BE2C (cell line): ENCODE results near the gene TMEM150A. TPM values are rescaled to one million over a fixed set of nuclear protein-coding genes. Genes with fewer than 3 reads are reported as not detected.

Source experiments
- DNase-seq: peaks from one replicate; pipeline ENCODE4 v3.0.0-alpha.2; 2020
- H3K27me3 ChIP-seq: fragments of 250-450 bp; sonication (Bioruptor Pico); 2 replicates; pipeline ENCODE4 v1.5.1; 2020; ENCODE audit warnings: mild to moderate bottlenecking
- H3K36me3 ChIP-seq: fragments of 250-450 bp; sonication (Bioruptor Pico); 2 replicates; pipeline ENCODE4 v1.5.1; 2020; ENCODE audit warnings: mild to moderate bottlenecking
- H3K4me1 ChIP-seq: fragments of 250-450 bp; sonication (Bioruptor Pico); 2 replicates; pipeline ENCODE4 v1.5.1; 2020
- H3K4me3 ChIP-seq: 2 replicates; pipeline ENCODE4 v1.5.1; 2011; ENCODE audit warnings: low read depth, low read length
- H3K9me3 ChIP-seq: fragments of 250-450 bp; sonication (Bioruptor Pico); 2 replicates; pipeline ENCODE4 v1.5.1; 2020
- CTCF ChIP-seq: IDR thresholded peaks from 2 replicates; pipeline ENCODE4 v1.5.1; 2012; ENCODE audit warnings: mild to moderate bottlenecking, low read depth, low read length
- polyA plus RNA-seq: library from polyadenylated mRNA; unstranded; fragments of >200 nt; gene quantifications from one replicate; pipeline ENCODE4 v1.2.1, GENCODE V29; 2012; ENCODE audit warnings: low read depth, missing spikeins; ENCODE audit not compliant: insufficient read length, insufficient read depth

Gene TMEM150A
- 16.1 TPM for polyA plus RNA-seq

DNA sequence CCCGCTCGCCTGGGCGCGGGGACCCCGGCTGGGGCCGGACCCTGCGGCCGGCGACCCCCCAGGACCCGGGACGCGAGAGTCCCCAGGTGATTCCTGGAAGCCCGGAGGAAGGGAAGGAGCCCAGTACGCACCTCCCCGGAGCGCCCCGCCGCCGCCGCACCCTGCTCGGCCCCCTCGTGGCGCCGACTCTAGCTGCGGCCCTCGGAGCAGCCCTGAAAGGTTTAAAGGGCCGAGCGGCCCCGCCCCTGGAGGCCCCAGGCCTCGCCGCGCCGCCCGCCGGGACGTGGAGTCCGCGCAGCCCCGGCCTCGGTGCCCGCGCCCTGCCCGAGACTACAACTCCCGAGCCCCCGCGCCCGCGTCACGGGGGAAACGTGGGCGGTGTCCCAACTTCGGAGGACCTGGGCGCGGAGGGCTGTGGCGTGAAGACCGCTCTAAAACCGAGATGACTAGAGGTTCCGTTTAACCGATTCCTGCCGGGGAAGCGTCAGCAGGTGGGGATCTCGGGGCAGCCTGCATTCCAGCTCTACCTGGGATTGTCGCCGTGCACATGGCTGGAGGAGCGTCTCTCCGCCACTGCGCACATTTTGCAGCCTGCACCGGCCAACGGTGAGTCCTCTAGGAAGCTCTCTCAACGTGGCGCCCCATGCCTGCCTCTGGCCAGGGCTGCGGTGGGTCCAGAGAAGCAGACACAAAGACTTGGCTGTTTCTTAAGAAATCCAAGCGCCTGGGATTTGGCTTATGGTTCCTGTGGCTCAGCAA lies at the start of gene TMEM150A:
TMEM150A (minus strand) TSS at position 223 of the 759 bp plus-strand sequence. CDS start 750 bp downstream, outside the sequence.
- peak; percentile 85 for DNase-seq
- no peaks in the 10 kb centered on the region for H3K9me3 ChIP-seq
- no peak for TF ChIP-seq CTCF
- no peaks in the 10 kb centered on the region for H3K36me3 ChIP-seq
- peak within 1 kb of the TSS; percentile 67 for H3K4me3 ChIP-seq
- H3K4me1 ChIP-seq: no peaks in the 10 kb centered on the region
- no peaks in the 10 kb centered on the region for H3K27me3 ChIP-seq

- no peak overlapping the region for H3K4me3 ChIP-seq
- no peaks in the 10 kb centered on the region for H3K4me1 ChIP-seq
- H3K9me3 ChIP-seq: no peaks in the 10 kb centered on the region
- H3K27me3 ChIP-seq: no peaks in the 10 kb centered on the region
- TF ChIP-seq CTCF: no peak
- H3K36me3 ChIP-seq: peaks cover 16% of the 10 kb centered on the region
- DNase-seq: no peak
Measured at GRCh38 chr2:85652056-85652455, 49.6 kb upstream of the TMEM150A start.

GRCh38 chr2:85651097-85651496 lies 48.6 kb upstream of the TMEM150A start:
- Histone ChIP-seq H3K4me1 (no peaks in the 10 kb centered on the region), H3K36me3 (peaks cover 21% of the 10 kb centered on the region), H3K4me3 (no peak overlapping the region), H3K9me3 (no peaks in the 10 kb centered on the region), H3K27me3 (no peaks in the 10 kb centered on the region)
- DNase-seq: no peak
- TF ChIP-seq CTCF: no peak

- H3K27me3 ChIP-seq: no peaks in the 10 kb centered on the region
- no peak for DNase-seq
- no peak overlapping the region for H3K4me3 ChIP-seq
- no peaks in the 10 kb centered on the region for H3K4me1 ChIP-seq
- H3K9me3 ChIP-seq: no peaks in the 10 kb centered on the region
- peaks cover 27% of the 10 kb centered on the region for H3K36me3 ChIP-seq
- TF ChIP-seq CTCF: no peak
Measured at GRCh38 chr2:85650456-85650855, 48.0 kb upstream of the TMEM150A start.

DNA sequence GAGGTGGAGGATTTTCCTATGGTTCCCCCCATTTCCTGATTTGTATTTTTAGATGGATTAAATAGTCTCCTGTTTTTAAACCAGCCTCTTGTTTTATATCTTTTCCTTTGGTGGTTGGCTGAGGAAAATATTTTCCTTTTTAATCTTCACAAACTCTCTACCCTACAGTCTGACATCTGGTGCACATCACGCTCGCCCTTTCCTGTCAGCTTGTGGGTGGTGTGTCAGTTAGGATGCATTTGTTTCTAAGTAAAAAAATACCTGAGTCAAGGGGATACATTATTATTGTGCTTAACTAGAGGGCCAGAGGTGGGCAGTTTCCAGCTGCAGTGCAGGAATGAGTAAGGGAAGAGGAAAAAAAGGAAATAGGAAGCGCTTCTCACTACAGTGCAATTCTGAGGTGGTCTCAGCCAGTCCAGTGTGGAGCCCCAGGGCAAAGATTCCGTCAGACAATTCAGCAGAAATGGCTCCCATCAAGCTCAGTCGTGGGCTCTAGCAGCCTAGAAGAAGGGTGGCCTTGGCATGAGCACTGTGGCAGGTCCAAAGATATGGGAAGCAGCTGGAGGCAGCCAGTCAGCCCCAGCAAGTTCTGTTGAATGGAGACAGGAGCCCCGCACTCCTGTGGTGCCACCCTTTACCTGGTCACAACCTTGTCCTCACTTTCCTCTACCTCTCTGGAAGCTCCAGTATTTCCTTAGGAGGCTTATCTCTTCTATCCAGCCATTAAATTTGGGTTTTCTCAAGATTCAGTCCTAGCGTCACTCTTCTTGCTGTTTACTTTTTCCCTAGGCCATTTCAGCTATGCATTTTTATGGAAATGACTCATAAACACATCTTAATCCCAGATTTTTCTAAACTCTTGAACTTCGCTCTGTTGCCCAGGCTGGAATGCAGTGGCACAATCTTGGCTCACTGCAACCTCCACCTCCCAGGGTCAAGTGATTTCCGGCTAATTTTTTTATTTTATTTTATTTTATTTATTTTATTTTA lies 47.0 kb upstream of the TMEM150A start:
- Histone ChIP-seq H3K4me3 (no peak overlapping the region), H3K4me1 (no peaks in the 10 kb centered on the region), H3K9me3 (no peaks in the 10 kb centered on the region), H3K27me3 (no peaks in the 10 kb centered on the region), H3K36me3 (peaks cover 33% of the 10 kb centered on the region)
- TF ChIP-seq CTCF: no peak
- DNase-seq: no peak

- TF ChIP-seq CTCF: peak; percentile 44
- peak; percentile 33 for DNase-seq
- no peaks in the 10 kb centered on the region for H3K9me3 ChIP-seq
- no peak overlapping the region for H3K4me3 ChIP-seq
- no peaks in the 10 kb centered on the region for H3K27me3 ChIP-seq
- H3K36me3 ChIP-seq: peaks cover 35% of the 10 kb centered on the region
- H3K4me1 ChIP-seq: no peaks in the 10 kb centered on the region
Measured at GRCh38 chr2:85648619-85649018, 46.1 kb upstream of the TMEM150A start.
